ENCODE data around the gene HOXC9.
A peak's percentile ranks its signal among the peaks of the same experiment; 100 is the strongest.

The HOXC9 gene

DNA sequence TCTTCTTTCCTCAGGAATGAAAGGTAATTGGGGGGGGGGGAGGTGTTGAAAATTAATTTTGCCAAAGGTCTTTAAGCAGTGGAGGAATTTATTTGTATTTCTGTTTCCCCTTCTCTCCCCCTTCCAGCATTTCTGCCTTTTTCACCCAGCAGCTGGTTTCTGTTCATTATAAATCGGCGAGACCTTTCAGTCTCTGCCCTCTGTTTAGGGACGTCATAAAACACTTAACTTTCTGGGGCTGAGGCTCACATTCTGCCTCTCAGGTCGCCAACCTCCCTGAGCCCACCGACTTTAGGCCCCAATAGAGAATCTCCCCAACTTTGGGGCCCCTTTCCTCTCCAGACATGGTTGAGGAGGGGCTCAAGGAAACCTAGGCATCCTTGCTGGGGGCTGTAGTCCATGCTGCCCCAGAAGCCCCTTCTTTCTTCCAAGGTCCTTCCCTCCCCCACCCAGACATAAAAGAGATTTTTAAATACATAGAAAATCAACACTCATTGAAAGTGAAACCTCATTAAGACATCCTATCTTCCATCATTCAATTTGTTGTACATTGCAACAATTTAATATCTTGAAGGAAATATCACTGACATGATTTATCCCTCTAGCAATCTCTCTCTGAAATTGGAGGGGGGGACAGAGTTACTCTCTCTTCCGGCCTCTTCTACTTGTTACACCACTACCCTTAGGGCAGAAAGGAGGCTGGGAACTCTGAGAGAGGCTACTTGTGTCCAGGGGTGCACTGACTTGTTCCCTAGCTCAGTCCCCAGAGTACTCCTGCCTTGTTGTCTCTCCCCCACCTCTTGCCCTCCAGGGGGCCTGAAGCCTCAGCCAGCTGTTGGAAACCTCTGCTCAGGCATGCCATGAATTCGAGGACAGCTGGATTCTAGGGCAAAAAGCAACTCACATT lies 25.8 kb downstream of the HOXC9 start:
- DNase-seq (ENCODE audit: extremely low read depth in 1 of 2, low read depth in 1 of 2) = no peak

DNA sequence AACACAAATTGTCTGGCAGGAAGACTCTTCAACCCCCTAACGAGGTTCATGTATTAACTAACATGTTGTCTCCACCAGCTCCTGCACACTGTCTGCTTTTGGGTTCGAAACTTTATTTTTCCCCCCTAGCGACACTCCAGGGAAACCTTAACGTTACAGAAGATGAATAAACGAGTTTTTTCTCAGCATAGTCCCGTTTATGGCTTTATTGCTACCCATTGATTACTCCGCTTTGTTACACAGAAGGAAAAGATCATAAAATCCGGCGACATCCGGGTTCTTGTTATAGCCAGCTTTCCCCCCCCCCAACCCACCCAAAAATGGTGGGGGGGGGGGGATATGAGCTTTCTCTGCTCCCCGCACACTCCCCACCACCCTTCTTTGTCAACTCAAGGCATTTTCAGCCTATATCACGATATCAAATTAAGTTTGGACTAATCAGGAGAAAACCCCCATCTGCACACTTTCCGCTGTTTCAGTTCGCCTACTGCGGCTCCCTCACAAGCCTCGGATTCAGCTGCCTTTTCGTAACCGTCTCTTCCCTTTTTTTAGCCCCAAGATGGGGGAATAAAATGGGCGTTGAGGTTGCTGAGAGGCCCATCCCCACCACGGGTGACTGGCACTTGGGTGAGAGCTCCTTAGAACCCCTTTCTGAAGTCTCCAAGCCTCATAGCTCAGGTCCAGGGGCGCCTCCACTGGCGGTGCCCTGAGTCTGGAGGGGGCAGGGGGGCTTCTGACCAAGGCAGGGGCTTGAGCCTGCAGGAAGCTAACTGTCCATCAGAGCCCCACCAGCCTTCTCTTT lies 26.9 kb downstream of the HOXC9 start:
- DNase-seq (ENCODE audit: extremely low read depth in 1 of 2, low read depth in 1 of 2) = no peak

GRCh38 chr12:54027442-54027786 lies 27.5 kb downstream of the HOXC9 start:
- DNase-seq (ENCODE audit: extremely low read depth in 1 of 2, low read depth in 1 of 2) = no peak

GRCh38 chr12:54028314-54029201 lies 28.6 kb downstream of the HOXC9 start, which contains the start of gene HOXC6:
HOXC6 (plus strand) TSS chr12:54028440; CDS start chr12:54028522, 82 bp downstream.
- no peak for DNase-seq (ENCODE audit: extremely low read depth in 1 of 2, low read depth in 1 of 2)

- no peak for DNase-seq (ENCODE audit: extremely low read depth in 1 of 2, low read depth in 1 of 2)
Measured at GRCh38 chr12:54029529-54030441, 29.8 kb downstream of the HOXC9 start.

DNA sequence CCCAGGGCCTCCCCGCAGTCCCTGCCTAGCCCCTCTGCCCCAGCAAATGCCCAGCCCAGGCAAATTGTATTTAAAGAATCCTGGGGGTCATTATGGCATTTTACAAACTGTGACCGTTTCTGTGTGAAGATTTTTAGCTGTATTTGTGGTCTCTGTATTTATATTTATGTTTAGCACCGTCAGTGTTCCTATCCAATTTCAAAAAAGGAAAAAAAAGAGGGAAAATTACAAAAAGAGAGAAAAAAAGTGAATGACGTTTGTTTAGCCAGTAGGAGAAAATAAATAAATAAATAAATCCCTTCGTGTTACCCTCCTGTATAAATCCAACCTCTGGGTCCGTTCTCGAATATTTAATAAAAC lies 30.5 kb downstream of the HOXC9 start:
- DNase-seq (ENCODE audit: extremely low read depth in 1 of 2, low read depth in 1 of 2) = no peak

DNA sequence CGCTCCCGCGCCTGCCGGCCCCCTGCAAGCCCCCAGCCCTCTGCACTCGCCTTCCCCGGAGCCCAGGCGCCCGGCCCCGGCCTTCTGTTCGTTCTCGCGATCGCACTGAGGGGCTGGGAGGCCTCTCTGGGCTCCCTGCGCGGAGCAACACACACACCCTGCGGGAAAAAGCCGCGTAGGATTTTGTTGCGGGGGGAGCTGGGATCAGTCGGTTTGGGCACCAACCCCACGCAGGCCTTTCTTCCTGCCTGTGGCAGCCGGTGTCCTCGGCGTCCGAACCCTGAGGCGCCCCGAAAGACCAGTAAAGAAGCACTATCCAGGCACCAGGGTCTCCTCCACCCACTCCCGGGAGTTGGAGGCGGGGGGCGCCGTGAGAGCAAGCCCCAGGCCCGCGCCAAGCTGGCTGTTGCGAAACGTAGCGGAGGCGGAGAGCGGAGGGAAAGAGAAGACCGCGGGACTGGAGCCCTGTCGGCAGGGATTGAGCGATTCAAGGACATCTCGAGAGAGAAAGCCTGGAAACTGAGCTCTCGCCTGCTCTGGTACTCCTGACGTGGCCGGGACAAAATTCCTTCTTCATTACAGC lies 31.0 kb downstream of the HOXC9 start:
- no peak for DNase-seq (ENCODE audit: extremely low read depth in 1 of 2, low read depth in 1 of 2)

GRCh38 chr12:54031480-54031879 lies 31.5 kb downstream of the HOXC9 start:
- DNase-seq (ENCODE audit: extremely low read depth in 1 of 2, low read depth in 1 of 2) = no peak

- DNase-seq (ENCODE audit: extremely low read depth in 1 of 2, low read depth in 1 of 2) = no peak
Measured at GRCh38 chr12:54032086-54032619, 32.2 kb downstream of the HOXC9 start.

GRCh38 chr12:54032627-54033100 lies 32.7 kb downstream of the HOXC9 start, which contains the start of gene HOXC5:
HOXC5 (plus strand) TSS chr12:54033050; CDS start chr12:54033123, 73 bp downstream.
- peak in 1 of 2 donors; percentile 40 for DNase-seq (ENCODE audit: extremely low read depth in 1 of 2, low read depth in 1 of 2)

GRCh38 chr12:54033106-54033979 lies 33.4 kb downstream of the HOXC9 start:
- no peak for DNase-seq (ENCODE audit: extremely low read depth in 1 of 2, low read depth in 1 of 2)

GRCh38 chr12:54033980-54034784 lies 34.2 kb downstream of the HOXC9 start:
- DNase-seq (ENCODE audit: extremely low read depth in 1 of 2, low read depth in 1 of 2) = no peak

GRCh38 chr12:54034785-54035310 lies 34.9 kb downstream of the HOXC9 start:
- DNase-seq (ENCODE audit: extremely low read depth in 1 of 2, low read depth in 1 of 2) = no peak

- no peak for DNase-seq (ENCODE audit: extremely low read depth in 1 of 2, low read depth in 1 of 2)
Measured at GRCh38 chr12:54035568-54036264, 35.8 kb downstream of the HOXC9 start.

DNA sequence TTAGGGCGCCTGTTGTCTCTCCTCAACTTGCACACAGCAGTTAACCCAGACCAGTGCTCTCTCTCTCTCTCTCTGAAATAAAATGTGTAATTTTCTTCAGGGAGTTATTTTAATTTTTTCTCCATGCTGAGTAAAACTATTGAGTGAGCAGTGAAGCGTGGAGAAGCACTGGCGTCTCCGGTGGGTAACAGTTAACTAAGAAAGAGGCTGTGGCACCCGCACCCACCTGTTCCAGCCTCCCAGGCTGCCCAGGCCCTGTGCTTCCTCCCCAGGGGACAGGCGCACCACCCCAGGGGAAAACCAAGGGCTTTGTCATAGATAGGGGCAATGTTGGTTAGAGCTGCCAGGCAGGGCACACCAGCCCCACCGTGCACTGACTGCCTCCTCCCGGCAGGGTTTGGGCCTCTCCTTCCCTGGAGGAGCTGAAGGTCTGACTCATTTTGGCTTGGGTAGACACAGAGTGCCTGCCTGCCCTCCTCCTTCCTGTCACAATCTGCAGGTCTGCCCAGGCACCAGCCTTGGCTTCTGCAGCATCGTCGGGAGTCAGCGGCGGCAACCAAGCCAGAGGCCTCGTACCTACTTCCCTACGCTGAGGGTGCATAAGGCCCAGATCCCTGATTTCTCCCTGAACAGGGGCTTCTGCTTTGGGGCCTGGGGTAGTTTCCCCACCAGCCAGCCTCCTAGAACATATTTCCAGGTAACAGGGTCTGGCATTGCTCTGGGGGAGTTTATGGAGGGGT lies 36.8 kb downstream of the HOXC9 start:
- DNase-seq (ENCODE audit: extremely low read depth in 1 of 2, low read depth in 1 of 2) = no peak
